GM21723 (cell line): Measurements from ENCODE around the gene C20orf144.

ENCODE experiments used
- ATAC-seq: cut with Tn5 transposase; IDR thresholded peaks from one replicate; pipeline ENCODE4 v1.9.1; 2021; ENCODE audit warnings: mild to moderate bottlenecking, moderate library complexity; ENCODE audit not compliant: unreplicated experiment

C20orf144 gene

GRCh38 chr20:33676121-33676520 lies 14.0 kb downstream of the C20orf144 start:
- no peak for ATAC-seq

GRCh38 chr20:33676652-33677645 lies 14.8 kb downstream of the C20orf144 start:
- ATAC-seq = no peak

- ATAC-seq = no peak
Measured at GRCh38 chr20:33677991-33678702, 16.0 kb downstream of the C20orf144 start.

- ATAC-seq = peak; percentile 53
Measured at GRCh38 chr20:33679758-33680485, 17.8 kb downstream of the C20orf144 start.

- ATAC-seq = no peak
Measured at GRCh38 chr20:33680686-33681085, 18.6 kb downstream of the C20orf144 start.

- ATAC-seq = no peak
Measured at GRCh38 chr20:33681288-33681687, 19.2 kb downstream of the C20orf144 start.

- ATAC-seq = no peak
Measured at GRCh38 chr20:33681728-33682353, 19.7 kb downstream of the C20orf144 start.

- ATAC-seq = no peak
Measured at GRCh38 chr20:33684533-33685327, 22.6 kb downstream of the C20orf144 start.

GRCh38 chr20:33685328-33686099 lies 23.4 kb downstream of the C20orf144 start:
- peak; percentile 47 for ATAC-seq

- peak; percentile 72 for ATAC-seq
Measured at GRCh38 chr20:33686100-33686983, 24.2 kb downstream of the C20orf144 start, which contains the start of gene E2F1. E2F1 (minus strand) TSS chr20:33686385; CDS start chr20:33686264, 121 bp downstream.

- no peak for ATAC-seq
Measured at GRCh38 chr20:33686984-33687366, 24.8 kb downstream of the C20orf144 start.

GRCh38 chr20:33687370-33687915 lies 25.3 kb downstream of the C20orf144 start:
- ATAC-seq = no peak

GRCh38 chr20:33687993-33688937 lies 26.1 kb downstream of the C20orf144 start:
- ATAC-seq = no peak

GRCh38 chr20:33688938-33689424 lies 26.9 kb downstream of the C20orf144 start:
- no peak for ATAC-seq

- ATAC-seq = no peak
Measured at GRCh38 chr20:33689493-33689892, 27.4 kb downstream of the C20orf144 start.

- ATAC-seq = no peak
Measured at GRCh38 chr20:33689973-33690372, 27.8 kb downstream of the C20orf144 start.
